GM19455 (cell line): ENCODE data around the gene PHETA1.
A peak's percentile ranks its signal among the peaks of the same experiment; 100 is the strongest.

Experiments used
- ATAC-seq: cut with Tn5 transposase; IDR thresholded peaks from one replicate; pipeline ENCODE4 v1.9.1; 2021; ENCODE audit not compliant: unreplicated experiment

PHETA1 gene

GRCh38 chr12:111368788-111369495 is at the start of gene PHETA1:
TSS of gene PHETA1 (minus strand) at chr12:111369095. CDS start at chr12:111363427, 5,668 bp downstream.
- peak; percentile 90 for ATAC-seq

- no peak for ATAC-seq
These were observed 49.6 kb upstream of the PHETA1 start for GRCh38 chr12:111418594-111418880.

- ATAC-seq: no peak
These were observed 49.1 kb upstream of the PHETA1 start for GRCh38 chr12:111417784-111418593.

- ATAC-seq: no peak
These were observed 48.4 kb upstream of the PHETA1 start for GRCh38 chr12:111417290-111417689.

GRCh38 chr12:111414711-111415252 is 45.9 kb upstream of the PHETA1 start:
- ATAC-seq: no peak

- ATAC-seq: no peak
These were observed 44.7 kb upstream of the PHETA1 start for GRCh38 chr12:111413442-111414086.

- no peak for ATAC-seq
These were observed 44.0 kb upstream of the PHETA1 start for GRCh38 chr12:111412830-111413441.

GRCh38 chr12:111412007-111412829 is 43.3 kb upstream of the PHETA1 start:
- ATAC-seq: no peak

- no peak for ATAC-seq
These were observed 42.4 kb upstream of the PHETA1 start for GRCh38 chr12:111411185-111411764.

GRCh38 chr12:111410431-111411184 is 41.7 kb upstream of the PHETA1 start:
- ATAC-seq: no peak

GRCh38 chr12:111409780-111410430 is 41.0 kb upstream of the PHETA1 start:
- ATAC-seq: no peak

- no peak for ATAC-seq
These were observed 40.5 kb upstream of the PHETA1 start for GRCh38 chr12:111409403-111409779.

GRCh38 chr12:111408686-111409402 is 39.9 kb upstream of the PHETA1 start:
- no peak for ATAC-seq

- ATAC-seq: no peak
These were observed 39.2 kb upstream of the PHETA1 start for GRCh38 chr12:111408116-111408440.

GRCh38 chr12:111407377-111408115 is 38.7 kb upstream of the PHETA1 start:
- ATAC-seq: no peak

GRCh38 chr12:111406474-111407376 is 37.8 kb upstream of the PHETA1 start:
- no peak for ATAC-seq
